Measurements from ENCODE around the gene SLC48A1.

SLC48A1 gene

GRCh38 chr12:47757840-47758583 lies 15.0 kb upstream of the SLC48A1 start:
- no peak for DNase-seq (ENCODE audit: low read depth, low spot score)

GRCh38 chr12:47758584-47758833 lies 14.5 kb upstream of the SLC48A1 start:
- no peak for DNase-seq (ENCODE audit: low read depth, low spot score)

- DNase-seq (ENCODE audit: low read depth, low spot score), result no peak
Measured at GRCh38 chr12:47758834-47759690, 14.0 kb upstream of the SLC48A1 start, which contains the start of gene RAPGEF3. Gene RAPGEF3 (minus strand): TSS chr12:47758880. CDS start chr12:47758556, 324 bp downstream.

- no peak for DNase-seq (ENCODE audit: low read depth, low spot score)
Measured at GRCh38 chr12:47762850-47763465, 10.1 kb upstream of the SLC48A1 start.

GRCh38 chr12:47763481-47764346 lies 9.3 kb upstream of the SLC48A1 start:
- DNase-seq (ENCODE audit: low read depth, low spot score), result no peak

- no peak for DNase-seq (ENCODE audit: low read depth, low spot score)
Measured at GRCh38 chr12:47766502-47767215, 6.4 kb upstream of the SLC48A1 start.

GRCh38 chr12:47767216-47767724 lies 5.8 kb upstream of the SLC48A1 start:
- no peak for DNase-seq (ENCODE audit: low read depth, low spot score)

- peak; percentile 54 for DNase-seq (ENCODE audit: low read depth, low spot score)
Measured at GRCh38 chr12:47768323-47768811, 4.7 kb upstream of the SLC48A1 start.

GRCh38 chr12:47769234-47770085 lies 3.6 kb upstream of the SLC48A1 start:
- no peak for DNase-seq (ENCODE audit: low read depth, low spot score)

GRCh38 chr12:47770086-47770726 lies 2.8 kb upstream of the SLC48A1 start:
- no peak for DNase-seq (ENCODE audit: low read depth, low spot score)

GRCh38 chr12:47771304-47771703 lies 1.7 kb upstream of the SLC48A1 start:
- DNase-seq (ENCODE audit: low read depth, low spot score), result no peak

- no peak for DNase-seq (ENCODE audit: low read depth, low spot score)
Measured at GRCh38 chr12:47772094-47772660, 861 bp upstream of the SLC48A1 start.

- no peak for DNase-seq (ENCODE audit: low read depth, low spot score)
Measured at GRCh38 chr12:47772738-47773061, 338 bp upstream of the SLC48A1 start.

GRCh38 chr12:47773858-47774580 lies 981 bp downstream of the SLC48A1 start:
- DNase-seq (ENCODE audit: low read depth, low spot score), result no peak

- no peak for DNase-seq (ENCODE audit: low read depth, low spot score)
Measured at GRCh38 chr12:47774663-47775062, 1.6 kb downstream of the SLC48A1 start.

GRCh38 chr12:47775100-47775911 lies 2.3 kb downstream of the SLC48A1 start:
- no peak for DNase-seq (ENCODE audit: low read depth, low spot score)

GRCh38 chr12:47776471-47777143 lies 3.6 kb downstream of the SLC48A1 start:
- no peak for DNase-seq (ENCODE audit: low read depth, low spot score)

Measured in iPS DF 19.7 (cell line).